LNCAP (cell line): ENCODE results near the gene PLEKHA8.

Source experiments
- TF ChIP-seq, protein P1 (sequence below): fragments of 450-650 bp; IDR thresholded peaks from 2 replicates; pipeline ENCODE4 v1.5.1; 2017; ENCODE audit warnings: mild to moderate bottlenecking

PLEKHA8 gene

DNA sequence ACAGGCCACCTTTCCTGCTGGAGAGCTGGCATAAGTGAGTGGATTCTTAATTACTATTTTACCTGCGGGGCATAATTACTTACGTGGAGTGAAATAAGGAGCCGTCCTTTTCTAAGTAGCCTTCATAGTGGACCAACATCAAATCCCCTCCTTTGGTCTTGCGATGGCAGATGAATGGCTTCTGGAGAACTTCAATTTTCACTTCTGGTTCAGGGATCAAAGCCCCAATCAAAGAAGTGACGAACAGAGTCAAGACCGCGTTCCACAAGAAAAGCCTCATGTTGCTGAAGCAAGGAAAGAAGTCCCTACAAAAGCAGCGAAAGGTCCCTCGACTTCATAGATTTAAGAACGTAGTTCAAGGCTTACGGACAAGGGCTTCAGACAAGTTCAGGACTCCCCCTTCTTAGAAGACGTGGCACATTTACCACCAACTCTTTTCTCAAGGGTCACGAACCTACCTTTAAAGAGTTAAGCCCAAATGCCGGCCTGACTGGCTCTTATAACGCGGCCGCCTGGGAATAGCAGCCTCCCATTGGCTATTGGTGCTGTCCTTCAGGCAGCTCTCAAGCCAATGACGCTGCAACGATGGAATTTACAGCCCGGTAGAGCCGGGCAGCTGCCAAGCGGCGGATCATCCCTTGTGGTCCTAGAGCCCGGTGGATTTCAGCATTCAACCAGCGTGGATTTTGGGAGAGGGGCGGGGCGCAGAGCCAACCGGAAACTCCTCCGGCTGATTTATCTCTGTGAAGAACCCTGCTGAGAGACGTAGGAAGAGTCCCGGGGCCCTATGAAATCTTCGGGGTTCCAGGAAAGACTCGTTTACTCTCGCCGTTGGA is 1.8 kb upstream of the PLEKHA8 start, which contains the start of gene FKBP14:
TSS of gene FKBP14 (minus strand) at position 474 of the 836 bp plus-strand sequence. CDS start at position 280, 194 bp downstream.
- TF ChIP-seq, protein P1, sequence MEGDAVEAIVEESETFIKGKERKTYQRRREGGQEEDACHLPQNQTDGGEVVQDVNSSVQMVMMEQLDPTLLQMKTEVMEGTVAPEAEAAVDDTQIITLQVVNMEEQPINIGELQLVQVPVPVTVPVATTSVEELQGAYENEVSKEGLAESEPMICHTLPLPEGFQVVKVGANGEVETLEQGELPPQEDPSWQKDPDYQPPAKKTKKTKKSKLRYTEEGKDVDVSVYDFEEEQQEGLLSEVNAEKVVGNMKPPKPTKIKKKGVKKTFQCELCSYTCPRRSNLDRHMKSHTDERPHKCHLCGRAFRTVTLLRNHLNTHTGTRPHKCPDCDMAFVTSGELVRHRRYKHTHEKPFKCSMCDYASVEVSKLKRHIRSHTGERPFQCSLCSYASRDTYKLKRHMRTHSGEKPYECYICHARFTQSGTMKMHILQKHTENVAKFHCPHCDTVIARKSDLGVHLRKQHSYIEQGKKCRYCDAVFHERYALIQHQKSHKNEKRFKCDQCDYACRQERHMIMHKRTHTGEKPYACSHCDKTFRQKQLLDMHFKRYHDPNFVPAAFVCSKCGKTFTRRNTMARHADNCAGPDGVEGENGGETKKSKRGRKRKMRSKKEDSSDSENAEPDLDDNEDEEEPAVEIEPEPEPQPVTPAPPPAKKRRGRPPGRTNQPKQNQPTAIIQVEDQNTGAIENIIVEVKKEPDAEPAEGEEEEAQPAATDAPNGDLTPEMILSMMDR, result no peak

DNA sequence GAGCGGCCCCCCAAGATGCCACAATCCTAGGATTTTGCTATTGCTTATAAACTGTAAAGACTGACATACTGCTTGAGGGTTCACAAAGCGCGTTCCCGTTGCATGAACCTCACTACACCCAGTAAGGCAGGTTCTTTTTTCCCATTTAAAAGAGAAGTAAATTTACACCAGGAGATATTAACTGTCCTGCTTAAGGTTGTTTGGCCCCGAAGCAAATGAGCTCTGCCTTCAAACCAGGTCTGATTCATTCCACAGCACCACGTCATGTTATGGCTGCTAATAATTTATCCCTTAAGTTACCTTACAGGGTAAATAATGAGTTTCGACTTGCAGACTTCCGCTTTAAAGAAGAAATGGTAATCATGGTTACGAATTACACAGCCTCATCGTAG is 1.2 kb upstream of the PLEKHA8 start:
- TF ChIP-seq, protein P1, result no peak

DNA sequence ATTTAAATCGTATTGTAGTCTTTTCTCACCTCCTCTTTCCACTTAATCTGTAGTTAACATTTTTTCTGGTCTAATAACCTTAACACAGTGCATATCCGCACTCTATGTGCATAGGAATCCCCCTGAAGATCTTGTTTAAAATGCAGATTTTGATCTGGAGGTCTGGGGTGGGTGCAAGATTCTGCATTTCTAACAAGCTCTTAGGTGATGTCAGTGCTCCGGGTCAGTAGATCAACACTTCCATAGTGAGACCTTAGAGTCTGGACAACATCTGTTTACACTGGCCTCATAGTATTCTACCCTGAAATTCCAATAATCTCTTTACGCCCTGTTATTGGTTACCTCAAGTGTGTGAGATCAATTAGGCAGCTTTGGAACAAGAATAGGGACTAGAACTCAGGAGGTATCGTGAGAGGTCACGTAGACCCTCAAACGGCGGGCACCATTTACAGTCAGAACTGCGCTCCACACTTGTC is 434 bp upstream of the PLEKHA8 start:
- TF ChIP-seq, protein P1, result no peak

DNA sequence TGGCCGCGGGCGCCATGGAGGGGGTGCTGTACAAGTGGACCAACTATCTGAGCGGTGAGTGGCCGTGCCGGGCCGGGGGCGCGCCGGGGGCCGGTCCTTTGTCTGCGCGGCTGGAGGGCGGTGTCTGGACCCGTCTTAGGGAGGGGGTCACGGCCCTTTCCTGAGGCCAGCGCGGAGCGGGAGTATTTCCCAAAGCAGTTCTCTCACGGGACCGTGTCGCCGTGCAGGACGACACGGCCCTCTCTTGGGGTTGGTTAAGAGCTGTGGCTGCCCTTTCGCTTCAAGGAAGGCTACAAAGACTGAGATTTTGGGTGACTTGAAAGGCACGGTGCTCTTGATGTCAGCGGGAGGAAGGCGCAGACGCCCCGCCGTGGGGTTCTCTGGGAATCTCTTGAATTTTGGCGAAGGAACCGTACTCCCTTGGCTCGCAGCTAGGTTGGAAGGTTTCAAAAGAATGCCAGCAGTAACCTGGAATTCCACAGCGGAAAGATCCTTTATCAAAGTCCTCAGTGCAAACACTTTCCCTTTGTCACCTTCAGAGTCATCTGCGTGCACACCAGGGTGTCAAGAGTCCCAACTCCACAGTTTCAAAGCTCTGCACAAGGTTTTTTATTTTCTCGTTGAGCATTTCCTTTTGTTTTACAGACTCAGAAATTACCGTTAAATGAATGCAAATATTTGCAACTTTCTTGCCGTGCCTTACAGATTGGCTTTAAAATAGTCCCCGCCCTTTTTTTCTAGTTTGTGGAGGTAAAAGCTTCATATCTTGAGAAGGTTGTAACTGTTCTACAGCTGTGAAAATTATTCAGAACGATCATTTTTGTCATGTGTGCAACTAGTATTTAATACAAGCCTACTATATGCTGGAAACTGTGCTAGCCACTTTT is 780 bp downstream of the PLEKHA8 start:
- TF ChIP-seq, protein P1, result no peak

DNA sequence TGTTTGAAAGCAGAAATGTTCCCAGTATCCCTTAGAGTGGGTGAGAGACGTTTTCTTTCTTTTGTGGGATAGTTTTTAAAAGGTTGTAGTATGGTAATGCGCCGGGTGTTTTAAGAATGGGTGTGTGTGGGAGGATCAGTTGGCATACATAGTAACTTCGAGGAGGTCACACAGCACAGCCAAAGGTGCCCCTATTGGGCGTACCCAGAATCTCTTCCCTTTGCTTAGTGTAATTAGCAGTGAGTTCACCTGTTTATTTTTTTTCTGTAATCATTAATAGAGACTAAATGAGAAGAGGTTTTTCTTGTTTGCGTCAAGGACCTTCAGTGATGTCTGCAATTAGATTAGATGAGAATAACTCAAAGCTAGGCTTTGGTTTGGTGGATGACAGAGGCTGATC is 1.5 kb downstream of the PLEKHA8 start:
- TF ChIP-seq, protein P1, result no peak

DNA sequence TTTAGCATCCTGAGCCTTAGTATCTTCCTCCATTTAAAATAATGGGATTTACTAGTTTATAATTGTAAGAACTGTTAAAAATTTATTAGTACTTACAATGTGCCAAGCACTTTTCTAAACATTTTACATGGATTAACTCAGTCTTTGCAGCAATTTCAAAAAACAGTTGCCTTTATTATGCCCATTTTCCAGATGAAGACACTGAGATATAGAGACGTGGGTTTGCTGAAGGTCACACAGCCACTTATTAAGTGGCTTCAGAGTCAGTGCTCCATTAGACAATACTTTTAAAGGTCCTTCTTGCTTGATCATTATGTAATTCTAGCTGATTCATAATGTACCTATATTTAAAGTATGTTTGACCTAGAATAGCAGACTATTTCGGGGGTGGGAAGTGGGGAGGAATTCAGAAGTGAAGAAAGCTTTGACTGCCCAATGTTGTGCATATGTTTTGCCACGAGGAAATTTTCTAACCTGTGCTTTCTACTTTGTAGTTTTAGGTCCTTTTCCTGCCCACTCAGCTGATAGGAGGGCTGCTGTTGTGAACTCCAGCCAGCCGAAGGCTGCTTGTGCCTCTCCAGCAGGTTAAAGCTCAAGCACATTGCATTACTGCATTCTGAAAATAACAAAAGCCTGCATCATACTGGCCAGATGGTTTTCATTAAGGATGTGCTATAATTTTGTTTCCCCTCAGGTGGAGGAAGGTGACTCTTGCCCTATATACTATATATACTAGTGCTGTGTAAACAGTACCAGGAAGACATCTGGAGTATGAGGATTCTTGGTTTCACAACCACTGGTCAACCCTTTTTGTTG is 4.3 kb downstream of the PLEKHA8 start:
- TF ChIP-seq, protein P1, result no peak

DNA sequence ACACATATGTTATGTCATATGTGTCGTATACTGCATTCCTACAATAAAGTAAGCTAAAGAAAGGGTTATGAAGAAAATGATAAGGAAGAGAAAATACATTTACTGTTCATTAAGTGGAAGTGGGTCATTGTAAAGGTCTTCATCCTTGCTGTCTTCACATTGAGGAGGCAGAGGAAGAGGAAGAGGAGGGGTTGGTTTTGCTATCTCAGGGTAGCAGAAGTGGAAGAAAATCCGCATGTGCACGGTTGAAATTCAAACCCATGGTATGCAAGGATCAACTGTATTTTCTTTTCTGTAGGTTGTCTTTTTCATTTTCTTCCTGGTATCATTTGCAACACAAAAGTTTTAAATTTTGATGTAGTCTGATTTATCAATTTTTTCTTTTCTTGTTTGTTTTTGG is 6.3 kb downstream of the PLEKHA8 start:
- TF ChIP-seq, protein P1, result no peak
